ENCODE results near the gene SMIM22. TPM values are rescaled to one million over a fixed set of nuclear protein-coding genes. Genes with fewer than 3 reads are reported as not detected.

SMIM22 gene
- not detected in 2 replicates for polyA plus RNA-seq (2011; rRNA removed)
- not detected in 2 replicates for polyA minus RNA-seq (2011; rRNA and poly(A)+ RNA removed)

- CTCF ChIA-PET, result no interaction called here
- H3K27me3 ChIP-seq (ENCODE audit: control insufficient read depth, insufficient read depth, low read length), result no peaks in the 10 kb centered on the region
- no peak within 1 kb of the TSS for H3K4me3 ChIP-seq (ENCODE audit: low read depth, low read length)
- no peak for TF ChIP-seq CTCF (IDR thresholded peaks at IDR 0.05; ENCODE audit: low read depth, low read length)
- POLR2A ChIA-PET, result no interaction called here
- no peaks in the 10 kb centered on the region; the same call in 1 of the 2 replicates for H3K9me3 ChIP-seq (ENCODE audit: control insufficient read depth, insufficient read depth, low read length)
- DNase-seq (ENCODE audit: low read depth, low spot score), result no peak
- H3K27ac ChIP-seq (ENCODE audit: low read depth, low read length), result no peak within 1 kb of the TSS
These were observed at the start of gene SMIM22 for GRCh38 chr16:4795181-4795827. Gene SMIM22, plus strand, starts transcription at chr16:4795369. Its CDS starts 366 bp downstream, at chr16:4795735.

GRCh38 chr16:4746215-4746614 lies 49.0 kb upstream of the SMIM22 start:
- CTCF ChIA-PET, result interaction anchor here (1.0 kb wide), 1 partner anchor 209 kb away, joined by 3 read pairs; no protein-coding TSS in a partner anchor
- no peak for DNase-seq (ENCODE audit: low read depth, low spot score)

GRCh38 chr16:4746991-4747574 lies 48.1 kb upstream of the SMIM22 start:
- ChIA-PET CTCF (no interaction called here), POLR2A (interaction anchor here (0.7 to 2.9 kb wide), 3 partner anchors 12 to 18 kb away, joined by 3 to 9 read pairs (median 4); partner anchors contain the start of genes ANKS3 and DNAAF8)
- DNase-seq (ENCODE audit: low read depth, low spot score), result no peak
- H3K4me3 ChIP-seq (ENCODE audit: low read depth, low read length), result no peak overlapping the region
- H3K27me3 ChIP-seq (ENCODE audit: control insufficient read depth, insufficient read depth, low read length), result no peaks in the 10 kb centered on the region
- H3K9me3 ChIP-seq (ENCODE audit: control insufficient read depth, insufficient read depth, low read length), result no peaks in the 10 kb centered on the region
- TF ChIP-seq CTCF (IDR thresholded peaks at IDR 0.05; ENCODE audit: low read depth, low read length), result no peak
- H3K27ac ChIP-seq (ENCODE audit: low read depth, low read length), result no peak overlapping the region

More at GRCh38 chr16:4746215-4746614, 49.0 kb upstream of the SMIM22 start:
- H3K27me3 ChIP-seq (ENCODE audit: control insufficient read depth, insufficient read depth, low read length), result no peaks in the 10 kb centered on the region
- H3K27ac ChIP-seq (ENCODE audit: low read depth, low read length), result no peak overlapping the region
- POLR2A ChIA-PET, result interaction anchor here (2.9 kb wide), 1 partner anchor 11 kb away, joined by 9 read pairs; the partner anchor contains the start of genes ANKS3 and DNAAF8
- TF ChIP-seq CTCF (IDR thresholded peaks at IDR 0.05; ENCODE audit: low read depth, low read length), result no peak
- H3K9me3 ChIP-seq (ENCODE audit: control insufficient read depth, insufficient read depth, low read length), result no peaks in the 10 kb centered on the region
- no peak overlapping the region for H3K4me3 ChIP-seq (ENCODE audit: low read depth, low read length)

- Histone ChIP-seq H3K4me3 (ENCODE audit: low read depth, low read length) (no peak overlapping the region), H3K9me3 (ENCODE audit: control insufficient read depth, insufficient read depth, low read length) (no peaks in the 10 kb centered on the region; the same call in 1 of the 2 replicates), H3K27ac (ENCODE audit: low read depth, low read length) (no peak overlapping the region), H3K27me3 (ENCODE audit: control insufficient read depth, insufficient read depth, low read length) (no peaks in the 10 kb centered on the region)
- TF ChIP-seq CTCF (IDR thresholded peaks at IDR 0.05; ENCODE audit: low read depth, low read length), result no peak
- CTCF ChIA-PET, result no interaction called here
- DNase-seq (ENCODE audit: low read depth, low spot score), result no peak
- POLR2A ChIA-PET, result no interaction called here
These were observed 47.1 kb upstream of the SMIM22 start for GRCh38 chr16:4747906-4748681.
